Activated B cell treated with CpG ODN at 0.5 μM for 24 hours (primary cell): Measurements from ENCODE around the gene TENM4. TPM values are rescaled to one million over a fixed set of nuclear protein-coding genes. Genes with fewer than 3 reads are reported as not detected.

ENCODE experiments used
- ATAC-seq: fragments of 200-7000 bp; cut with Tn5 transposase; one replicate; pipeline ENCODE4 v1.10.0; 2021; ENCODE audit warnings: low read depth, mild to moderate bottlenecking, moderate library complexity
- CTCF ChIA-PET: fragments of 350-600 bp; sonication (Branson Sonifier 250); formaldehyde crosslinking; loops from one replicate; lab custom pipeline; 2021; ENCODE audit warnings: antibody characterized with exemption; lab: Charles Lee
- POLR2A ChIA-PET: fragments of 350-600 bp; sonication (Branson Sonifier 250); formaldehyde crosslinking; loops from one replicate; lab custom pipeline; 2021; ENCODE audit warnings: antibody characterized with exemption; lab: Charles Lee
- DNase-seq: peaks from one replicate; pipeline ENCODE4 v3.0.0; 2022
- H3K27ac Mint-ChIP-seq: one replicate; pipeline ENCODE4 v1.8.0; 2020; ENCODE audit warnings: mixed read lengths
- H3K27me3 Mint-ChIP-seq: one replicate; pipeline ENCODE4 v1.8.0; 2021; ENCODE audit warnings: mixed read lengths
- H3K36me3 Mint-ChIP-seq: one replicate; pipeline ENCODE4 v1.8.0; 2021; ENCODE audit warnings: low read depth, mixed read lengths
- H3K4me1 Mint-ChIP-seq: one replicate; pipeline ENCODE4 v1.8.0; 2021; ENCODE audit warnings: mixed read lengths
- H3K4me3 Mint-ChIP-seq: one replicate; pipeline ENCODE4 v1.8.0; 2020; ENCODE audit warnings: mild to moderate bottlenecking, mixed read lengths
- H3K9me3 Mint-ChIP-seq: one replicate; pipeline ENCODE4 v1.8.0; 2020; ENCODE audit warnings: mixed read lengths
- CTCF ChIP-seq: fragments of 200-600 bp; IDR thresholded peaks from one replicate; pipeline ENCODE4 v1.8.0; 2022; ENCODE audit warnings: antibody characterized with exemption, mild to moderate bottlenecking
- intact Hi-C: fragments of 100-400 bp; cut with micrococcal nuclease; formaldehyde crosslinking; loops from one replicate; pipeline ENCODE4 v1.15.1; 2024
- total RNA-seq: library from RNA; stranded (reverse); gene quantifications from 2 replicates; pipeline ENCODE4 v1.2.3, GENCODE V29; 2022

TENM4 gene
- total RNA-seq, 1 donor from 2014 or later = 2.4 TPM

GRCh38 chr11:78822931-78823423 lies 617.9 kb downstream of the TENM4 start:
- DNase-seq (no peak), ATAC-seq (no peak)
- ChIA-PET POLR2A (no interaction called here), CTCF (no interaction called here)
- H3K27ac Mint-ChIP-seq = no peak overlapping the region
- no peak overlapping the region for H3K4me3 Mint-ChIP-seq
- no peaks in the 10 kb centered on the region for H3K9me3 Mint-ChIP-seq
- no peak for TF ChIP-seq CTCF
- no peaks in the 10 kb centered on the region for H3K27me3 Mint-ChIP-seq
- intact Hi-C loops = no loop called here
- no peaks in the 10 kb centered on the region for H3K4me1 Mint-ChIP-seq
- H3K36me3 Mint-ChIP-seq = no peaks in the 10 kb centered on the region

- POLR2A ChIA-PET = no interaction called here
- intact Hi-C loops = no loop called here
- H3K9me3 Mint-ChIP-seq = no peaks in the 10 kb centered on the region
- no peaks in the 10 kb centered on the region for H3K36me3 Mint-ChIP-seq
- no peak for DNase-seq
- H3K4me1 Mint-ChIP-seq = no peaks in the 10 kb centered on the region
- no peak for ATAC-seq
- H3K27ac Mint-ChIP-seq = no peak overlapping the region
- no peak for TF ChIP-seq CTCF
- CTCF ChIA-PET = no interaction called here
- H3K27me3 Mint-ChIP-seq = no peaks in the 10 kb centered on the region
- no peak overlapping the region for H3K4me3 Mint-ChIP-seq
These were observed 619.2 kb downstream of the TENM4 start for GRCh38 chr11:78821371-78822306.

GRCh38 chr11:78820741-78821140 lies 620.1 kb downstream of the TENM4 start:
- H3K27ac Mint-ChIP-seq = no peak overlapping the region
- ATAC-seq = no peak
- ChIA-PET POLR2A (no interaction called here), CTCF (no interaction called here)
- H3K4me1 Mint-ChIP-seq = no peaks in the 10 kb centered on the region
- intact Hi-C loops = no loop called here
- no peak for TF ChIP-seq CTCF
- no peak overlapping the region for H3K4me3 Mint-ChIP-seq
- H3K27me3 Mint-ChIP-seq = no peaks in the 10 kb centered on the region
- no peaks in the 10 kb centered on the region for H3K36me3 Mint-ChIP-seq
- H3K9me3 Mint-ChIP-seq = no peaks in the 10 kb centered on the region
- DNase-seq = no peak

GRCh38 chr11:78818201-78818600 lies 622.6 kb downstream of the TENM4 start:
- CTCF ChIA-PET = no interaction called here

More at GRCh38 chr11:78818201-78818600, 622.6 kb downstream of the TENM4 start:
- ATAC-seq (no peak), DNase-seq (no peak)
- POLR2A ChIA-PET = no interaction called here
- TF ChIP-seq CTCF = no peak
- no peak overlapping the region for H3K4me3 Mint-ChIP-seq
- no peaks in the 10 kb centered on the region for H3K9me3 Mint-ChIP-seq
- intact Hi-C loops = no loop called here
- H3K27me3 Mint-ChIP-seq = no peaks in the 10 kb centered on the region
- no peaks in the 10 kb centered on the region for H3K4me1 Mint-ChIP-seq
- no peak overlapping the region for H3K27ac Mint-ChIP-seq
- no peaks in the 10 kb centered on the region for H3K36me3 Mint-ChIP-seq
